Activated naive CD8-positive, alpha-beta T cell (primary cell): ENCODE data around the gene ESRRA.

Experiments used
- H3K27ac Mint-ChIP-seq: one replicate; pipeline ENCODE4 v1.8.0; 2021; ENCODE audit warnings: mixed read lengths
- H3K27me3 Mint-ChIP-seq: one replicate; pipeline ENCODE4 v1.8.0; 2021; ENCODE audit warnings: mixed read lengths
- H3K36me3 Mint-ChIP-seq: one replicate; pipeline ENCODE4 v1.8.0; 2021; ENCODE audit warnings: mixed read lengths
- H3K4me1 Mint-ChIP-seq: one replicate; pipeline ENCODE4 v1.8.0; 2021; ENCODE audit warnings: low read depth, mixed read lengths
- H3K4me3 Mint-ChIP-seq: one replicate; pipeline ENCODE4 v1.8.0; 2021; ENCODE audit warnings: mild to moderate bottlenecking, mixed read lengths
- H3K9me3 Mint-ChIP-seq: one replicate; pipeline ENCODE4 v1.8.0; 2021; ENCODE audit warnings: low read depth, mixed read lengths

ESRRA gene

GRCh38 chr11:64267207-64267945, 37.9 kb upstream of the ESRRA start:
- Mint-ChIP-seq H3K9me3 (no peaks in the 10 kb centered on the region), H3K4me1 (peaks cover 17% of the 10 kb centered on the region), H3K4me3 (no peak overlapping the region), H3K36me3 (peaks cover 2% of the 10 kb centered on the region), H3K27ac (no peak overlapping the region), H3K27me3 (no peaks in the 10 kb centered on the region)

- no peaks in the 10 kb centered on the region for H3K9me3 Mint-ChIP-seq
- H3K27me3 Mint-ChIP-seq, result no peaks in the 10 kb centered on the region
- peak overlapping the region; percentile 96 for H3K27ac Mint-ChIP-seq
- H3K4me3 Mint-ChIP-seq, result peak overlapping the region; percentile 98
- peaks cover 2% of the 10 kb centered on the region for H3K36me3 Mint-ChIP-seq
- peaks cover 17% of the 10 kb centered on the region for H3K4me1 Mint-ChIP-seq
These were observed 37.1 kb upstream of the ESRRA start for GRCh38 chr11:64268025-64268892.

GRCh38 chr11:64268893-64269539, 36.3 kb upstream of the ESRRA start:
- Mint-ChIP-seq H3K36me3 (peaks cover 2% of the 10 kb centered on the region), H3K27me3 (no peaks in the 10 kb centered on the region), H3K27ac (peak overlapping the region; percentile 96)

GRCh38 chr11:64269540-64270220, 35.6 kb upstream of the ESRRA start:
- no peaks in the 10 kb centered on the region for H3K27me3 Mint-ChIP-seq
- no peaks in the 10 kb centered on the region for H3K9me3 Mint-ChIP-seq
- peaks cover 2% of the 10 kb centered on the region for H3K36me3 Mint-ChIP-seq
- H3K27ac Mint-ChIP-seq, result peak overlapping the region; percentile 96
- H3K4me1 Mint-ChIP-seq, result peaks cover 17% of the 10 kb centered on the region
- H3K4me3 Mint-ChIP-seq, result peak overlapping the region; percentile 98

More at GRCh38 chr11:64268893-64269539, 36.3 kb upstream of the ESRRA start:
- H3K4me3 Mint-ChIP-seq, result peak overlapping the region; percentile 98
- H3K9me3 Mint-ChIP-seq, result no peaks in the 10 kb centered on the region
- peaks cover 17% of the 10 kb centered on the region for H3K4me1 Mint-ChIP-seq

- Mint-ChIP-seq H3K4me1 (peaks cover 3% of the 10 kb centered on the region), H3K4me3 (no peak overlapping the region), H3K27me3 (no peaks in the 10 kb centered on the region), H3K27ac (no peak overlapping the region), H3K36me3 (peaks cover 3% of the 10 kb centered on the region), H3K9me3 (no peaks in the 10 kb centered on the region)
These were observed 30.1 kb upstream of the ESRRA start for GRCh38 chr11:64275031-64275800.

- Mint-ChIP-seq H3K36me3 (peaks cover 3% of the 10 kb centered on the region), H3K4me1 (peaks cover 3% of the 10 kb centered on the region), H3K27me3 (no peaks in the 10 kb centered on the region), H3K9me3 (no peaks in the 10 kb centered on the region), H3K27ac (no peak overlapping the region), H3K4me3 (no peak overlapping the region)
These were observed 29.5 kb upstream of the ESRRA start for GRCh38 chr11:64275841-64276240.

- Mint-ChIP-seq H3K36me3 (peaks cover 3% of the 10 kb centered on the region), H3K4me3 (no peak overlapping the region), H3K4me1 (peaks cover 3% of the 10 kb centered on the region), H3K27me3 (no peaks in the 10 kb centered on the region), H3K27ac (no peak overlapping the region), H3K9me3 (no peaks in the 10 kb centered on the region)
These were observed 28.5 kb upstream of the ESRRA start for GRCh38 chr11:64276653-64277431.

- Mint-ChIP-seq H3K27me3 (no peaks in the 10 kb centered on the region), H3K9me3 (no peaks in the 10 kb centered on the region), H3K4me3 (no peak overlapping the region), H3K4me1 (peaks cover 4% of the 10 kb centered on the region), H3K36me3 (peaks cover 3% of the 10 kb centered on the region), H3K27ac (no peak overlapping the region)
These were observed 26.6 kb upstream of the ESRRA start for GRCh38 chr11:64278576-64279190.

GRCh38 chr11:64281957-64282770, 23.2 kb upstream of the ESRRA start:
- Mint-ChIP-seq H3K4me1 (peaks cover 15% of the 10 kb centered on the region), H3K27ac (no peak overlapping the region), H3K36me3 (peaks cover 3% of the 10 kb centered on the region), H3K4me3 (no peak overlapping the region), H3K27me3 (no peaks in the 10 kb centered on the region), H3K9me3 (no peaks in the 10 kb centered on the region)

- Mint-ChIP-seq H3K27ac (no peak overlapping the region), H3K27me3 (no peaks in the 10 kb centered on the region), H3K4me1 (peaks cover 15% of the 10 kb centered on the region), H3K4me3 (peak overlapping the region; percentile 30), H3K36me3 (peaks cover 3% of the 10 kb centered on the region), H3K9me3 (no peaks in the 10 kb centered on the region)
These were observed 22.2 kb upstream of the ESRRA start for GRCh38 chr11:64283092-64283491.

GRCh38 chr11:64284048-64284961, 21.0 kb upstream of the ESRRA start, which contains the start of gene BAD:
Gene BAD (minus strand): TSS chr11:64284665. CDS start chr11:64284368, 297 bp downstream.
- peak within 1 kb of the TSS; percentile 86 for H3K4me3 Mint-ChIP-seq
- no peaks in the 10 kb centered on the region for H3K9me3 Mint-ChIP-seq
- H3K4me1 Mint-ChIP-seq, result peaks cover 15% of the 10 kb centered on the region
- no peaks in the 10 kb centered on the region for H3K27me3 Mint-ChIP-seq
- peak within 1 kb of the TSS; percentile 87 for H3K27ac Mint-ChIP-seq
- no peaks in the 10 kb centered on the region for H3K36me3 Mint-ChIP-seq
